Measurements from ENCODE around the gene SMOC1.

The SMOC1 gene

DNA sequence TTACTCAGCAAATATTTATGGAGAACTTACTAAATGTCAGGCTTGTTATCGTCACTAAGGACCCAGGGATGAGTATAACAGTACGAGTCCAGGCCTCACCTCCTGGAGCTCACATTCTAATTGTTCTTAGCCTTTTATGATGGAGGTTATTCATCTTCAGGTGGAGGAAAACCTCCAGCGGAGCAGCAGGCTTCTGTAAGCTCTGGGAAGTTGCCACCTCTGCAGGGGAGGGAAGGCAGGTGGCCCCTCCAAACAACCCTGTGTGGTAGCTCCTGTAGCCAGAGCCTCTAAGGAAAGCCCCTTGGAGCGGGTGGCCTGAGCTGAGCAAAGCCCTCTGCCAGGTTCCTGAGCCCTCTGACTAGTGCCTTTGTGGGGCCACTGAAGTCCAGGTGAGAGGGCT is 104.1 kb downstream of the SMOC1 start:
- H3K27ac ChIP-seq (ENCODE audit: low read depth, low read length) = no peak overlapping the region
- no peak overlapping the region for H3K9ac ChIP-seq (ENCODE audit: low read depth, low read length)
- peaks cover 16% of the 10 kb centered on the region for H3K4me1 ChIP-seq (ENCODE audit: control insufficient read depth, insufficient read depth, low read length)
- no peaks in the 10 kb centered on the region for H3K36me3 ChIP-seq (ENCODE audit: control insufficient read depth, insufficient read depth, low read length)
- no peaks in the 10 kb centered on the region for H3K9me3 ChIP-seq (ENCODE audit: control insufficient read depth, insufficient read depth, low read length)
- no peak overlapping the region for H3K4me3 ChIP-seq (ENCODE audit: low read depth, low read length)
- no peaks in the 10 kb centered on the region for H3K27me3 ChIP-seq (ENCODE audit: control insufficient read depth, insufficient read depth, low read length)

DNA sequence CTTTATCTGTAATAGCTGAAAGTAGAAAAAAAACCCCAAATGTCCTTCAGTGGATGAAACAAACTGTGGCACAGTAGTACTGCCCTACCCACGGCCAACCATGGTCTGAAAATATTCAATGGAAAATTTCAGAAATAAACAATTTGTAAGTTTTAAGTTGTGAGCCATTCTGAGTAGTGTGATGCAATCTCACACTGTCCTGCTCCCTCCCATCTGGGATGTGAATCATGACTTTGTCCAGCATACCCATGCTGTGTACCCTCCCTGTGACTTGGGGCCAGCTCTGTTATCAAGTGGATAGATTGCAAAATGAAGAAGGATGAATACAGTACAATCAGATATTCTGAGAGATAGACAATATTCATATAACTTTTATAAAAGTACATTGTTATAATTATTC is 106.2 kb downstream of the SMOC1 start:
- H3K4me1 ChIP-seq (ENCODE audit: control insufficient read depth, insufficient read depth, low read length) = peaks cover 17% of the 10 kb centered on the region
- H3K9ac ChIP-seq (ENCODE audit: low read depth, low read length) = no peak overlapping the region
- H3K36me3 ChIP-seq (ENCODE audit: control insufficient read depth, insufficient read depth, low read length) = no peaks in the 10 kb centered on the region
- H3K27me3 ChIP-seq (ENCODE audit: control insufficient read depth, insufficient read depth, low read length) = no peaks in the 10 kb centered on the region
- no peak overlapping the region for H3K4me3 ChIP-seq (ENCODE audit: low read depth, low read length)
- no peaks in the 10 kb centered on the region for H3K9me3 ChIP-seq (ENCODE audit: control insufficient read depth, insufficient read depth, low read length)
- no peak overlapping the region for H3K27ac ChIP-seq (ENCODE audit: low read depth, low read length)

DNA sequence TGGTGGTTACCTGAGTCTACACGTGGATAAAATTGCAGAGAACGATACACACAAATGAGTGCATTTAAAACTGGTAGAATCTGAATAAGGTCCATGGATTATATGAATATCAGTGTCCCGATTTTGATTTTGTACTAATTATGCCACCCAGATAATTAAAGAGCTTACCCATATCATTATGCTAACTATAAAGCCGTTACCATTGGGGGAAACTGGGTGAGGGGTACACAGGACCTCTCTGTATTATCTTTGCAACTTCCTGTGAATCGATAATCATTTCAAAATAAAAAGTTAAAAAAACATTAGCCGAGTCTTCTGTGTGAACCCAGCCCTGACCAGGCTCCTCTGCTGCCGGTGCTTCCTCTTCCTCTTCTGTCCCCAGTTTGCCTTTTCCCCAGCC is 107.1 kb downstream of the SMOC1 start:
- Histone ChIP-seq H3K4me3 (ENCODE audit: low read depth, low read length) (no peak overlapping the region), H3K9ac (ENCODE audit: low read depth, low read length) (no peak overlapping the region), H3K27ac (ENCODE audit: low read depth, low read length) (no peak overlapping the region)

DNA sequence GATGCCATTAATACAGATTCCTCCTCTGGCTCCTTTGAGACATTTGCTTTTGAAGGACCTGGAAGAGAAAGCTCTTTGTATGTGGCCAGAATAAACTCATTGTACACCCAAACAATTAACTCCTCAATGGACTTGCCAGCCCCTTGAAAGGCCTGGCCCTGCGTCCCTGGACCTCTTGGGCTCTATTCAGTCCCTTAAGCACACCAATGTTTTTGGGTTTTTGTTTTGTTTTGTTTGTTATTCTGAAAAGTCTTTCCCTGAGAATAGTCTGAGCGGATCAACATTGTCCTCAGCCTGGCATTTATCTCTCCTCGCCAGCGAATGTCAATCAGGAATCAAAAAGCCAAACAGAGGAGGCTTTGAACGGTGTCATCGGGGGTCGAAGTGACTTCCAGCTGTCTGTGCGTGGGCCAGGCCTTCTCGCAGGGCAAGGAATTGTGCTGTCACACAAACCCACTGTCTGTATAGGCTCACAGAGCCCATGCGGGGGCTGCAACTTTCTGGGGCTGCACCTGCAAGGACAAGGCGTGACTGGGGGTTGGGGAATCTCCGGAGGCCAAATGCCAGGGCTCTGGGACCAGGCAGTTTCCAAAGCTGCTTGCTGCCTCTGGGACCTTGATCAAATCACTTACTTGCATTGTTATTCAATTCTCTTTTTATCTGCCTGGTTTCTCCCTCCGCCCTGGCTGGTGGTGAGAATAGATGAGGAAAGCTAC is 108.3 kb downstream of the SMOC1 start:
- Histone ChIP-seq H3K9me3 (ENCODE audit: control insufficient read depth, insufficient read depth, low read length) (no peaks in the 10 kb centered on the region), H3K36me3 (ENCODE audit: control insufficient read depth, insufficient read depth, low read length) (no peaks in the 10 kb centered on the region), H3K4me1 (ENCODE audit: control insufficient read depth, insufficient read depth, low read length) (peaks cover 17% of the 10 kb centered on the region), H3K9ac (ENCODE audit: low read depth, low read length) (no peak overlapping the region), H3K4me3 (ENCODE audit: low read depth, low read length) (no peak overlapping the region), H3K27me3 (ENCODE audit: control insufficient read depth, insufficient read depth, low read length) (no peaks in the 10 kb centered on the region), H3K27ac (ENCODE audit: low read depth, low read length) (peak overlapping the region; percentile 68)

More for the DNA sequence above, 107.1 kb downstream of the SMOC1 start:
- H3K4me1 ChIP-seq (ENCODE audit: control insufficient read depth, insufficient read depth, low read length) = peaks cover 17% of the 10 kb centered on the region
- H3K36me3 ChIP-seq (ENCODE audit: control insufficient read depth, insufficient read depth, low read length) = no peaks in the 10 kb centered on the region
- H3K27me3 ChIP-seq (ENCODE audit: control insufficient read depth, insufficient read depth, low read length) = no peaks in the 10 kb centered on the region
- H3K9me3 ChIP-seq (ENCODE audit: control insufficient read depth, insufficient read depth, low read length) = no peaks in the 10 kb centered on the region

DNA sequence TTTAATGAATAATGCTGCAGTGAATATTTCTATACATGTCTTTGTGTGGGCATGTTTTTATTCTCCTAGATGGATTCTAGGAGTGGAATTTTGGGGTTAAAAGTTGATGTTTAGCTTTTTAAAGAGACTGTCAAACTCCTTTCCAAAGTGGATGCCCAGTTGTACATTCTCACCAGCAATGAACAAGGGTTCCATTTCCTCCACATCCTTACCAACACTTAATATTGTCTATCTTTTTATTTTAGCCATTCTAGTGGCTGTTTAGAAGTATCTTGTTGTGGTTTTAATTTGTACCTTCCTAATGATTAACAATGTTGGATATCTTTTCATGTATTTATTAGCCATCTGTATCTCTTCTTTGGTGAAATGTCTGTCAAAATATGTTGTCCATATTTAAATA is 109.8 kb downstream of the SMOC1 start:
- no peak overlapping the region for H3K27ac ChIP-seq (ENCODE audit: low read depth, low read length)
- H3K9ac ChIP-seq (ENCODE audit: low read depth, low read length) = no peak overlapping the region
- no peaks in the 10 kb centered on the region for H3K27me3 ChIP-seq (ENCODE audit: control insufficient read depth, insufficient read depth, low read length)
- H3K9me3 ChIP-seq (ENCODE audit: control insufficient read depth, insufficient read depth, low read length) = no peaks in the 10 kb centered on the region
- H3K36me3 ChIP-seq (ENCODE audit: control insufficient read depth, insufficient read depth, low read length) = no peaks in the 10 kb centered on the region
- no peak overlapping the region for H3K4me3 ChIP-seq (ENCODE audit: low read depth, low read length)
- peaks cover 17% of the 10 kb centered on the region for H3K4me1 ChIP-seq (ENCODE audit: control insufficient read depth, insufficient read depth, low read length)

DNA sequence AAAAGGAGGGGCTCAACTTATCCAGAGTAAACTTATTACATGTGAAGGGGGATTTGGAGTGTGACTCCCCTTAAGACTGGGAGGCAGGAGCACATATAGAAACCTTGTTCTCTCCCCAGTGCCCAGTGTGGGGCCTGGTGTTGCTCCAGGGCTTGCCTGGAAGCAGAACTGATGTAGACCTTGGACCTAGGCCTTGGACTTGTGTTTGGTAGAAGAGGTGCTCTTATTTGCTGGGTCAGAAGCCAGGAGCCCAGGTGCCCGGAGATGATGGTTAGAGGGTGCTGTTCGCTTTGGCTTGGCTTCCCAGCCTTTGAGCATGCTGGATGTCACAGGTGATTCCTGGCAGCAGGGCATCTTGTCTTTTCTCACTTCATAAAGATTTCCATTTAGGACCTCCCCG is 110.4 kb downstream of the SMOC1 start:
- Histone ChIP-seq H3K4me1 (ENCODE audit: control insufficient read depth, insufficient read depth, low read length) (peaks cover 17% of the 10 kb centered on the region), H3K9ac (ENCODE audit: low read depth, low read length) (no peak overlapping the region), H3K9me3 (ENCODE audit: control insufficient read depth, insufficient read depth, low read length) (no peaks in the 10 kb centered on the region), H3K27me3 (ENCODE audit: control insufficient read depth, insufficient read depth, low read length) (no peaks in the 10 kb centered on the region), H3K27ac (ENCODE audit: low read depth, low read length) (no peak overlapping the region), H3K4me3 (ENCODE audit: low read depth, low read length) (no peak overlapping the region), H3K36me3 (ENCODE audit: control insufficient read depth, insufficient read depth, low read length) (no peaks in the 10 kb centered on the region)

DNA sequence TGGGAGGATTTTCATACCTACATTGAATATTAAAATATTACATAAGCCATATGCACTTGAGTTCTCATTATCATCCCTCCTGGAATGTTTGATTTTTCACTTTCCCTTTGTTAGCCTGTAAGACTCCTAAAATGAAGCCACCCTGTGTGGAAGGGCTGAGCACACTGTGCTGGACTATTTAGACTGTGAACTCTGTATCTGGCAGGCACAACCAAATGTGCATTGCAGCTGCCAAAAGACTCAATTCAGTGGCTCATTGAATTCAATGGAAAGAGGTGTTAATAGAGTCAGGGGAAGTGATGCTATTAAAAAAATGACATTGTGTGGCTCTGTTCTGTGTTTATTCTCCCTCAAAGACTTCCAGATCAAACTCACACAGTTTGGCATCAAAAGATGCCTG is 111.1 kb downstream of the SMOC1 start:
- peaks cover 17% of the 10 kb centered on the region for H3K4me1 ChIP-seq (ENCODE audit: control insufficient read depth, insufficient read depth, low read length)
- no peaks in the 10 kb centered on the region for H3K36me3 ChIP-seq (ENCODE audit: control insufficient read depth, insufficient read depth, low read length)
- H3K4me3 ChIP-seq (ENCODE audit: low read depth, low read length) = no peak overlapping the region
- H3K9ac ChIP-seq (ENCODE audit: low read depth, low read length) = no peak overlapping the region
- no peaks in the 10 kb centered on the region for H3K27me3 ChIP-seq (ENCODE audit: control insufficient read depth, insufficient read depth, low read length)
- H3K27ac ChIP-seq (ENCODE audit: low read depth, low read length) = no peak overlapping the region
- no peaks in the 10 kb centered on the region for H3K9me3 ChIP-seq (ENCODE audit: control insufficient read depth, insufficient read depth, low read length)

DNA sequence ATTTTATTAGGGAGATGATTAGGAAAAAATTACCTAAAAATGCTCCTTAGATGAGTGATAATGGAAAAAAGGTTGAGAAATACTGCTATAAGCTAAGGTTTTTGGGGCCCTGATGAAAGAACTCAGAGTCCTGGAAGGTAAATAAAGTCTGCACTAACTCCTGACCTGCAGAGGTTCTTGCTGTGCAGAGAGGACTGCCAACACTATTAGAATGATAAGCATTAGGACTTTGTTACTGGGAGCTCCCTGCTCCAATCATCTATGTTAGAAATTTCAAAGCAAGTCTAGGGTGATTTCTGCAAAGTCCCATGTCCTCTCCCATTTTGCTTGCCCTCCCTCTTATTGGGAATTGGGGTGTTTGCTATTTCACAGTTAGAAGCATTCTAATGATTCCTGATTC is 112.2 kb downstream of the SMOC1 start:
- Histone ChIP-seq H3K36me3 (ENCODE audit: control insufficient read depth, insufficient read depth, low read length) (no peaks in the 10 kb centered on the region), H3K27me3 (ENCODE audit: control insufficient read depth, insufficient read depth, low read length) (no peaks in the 10 kb centered on the region), H3K27ac (ENCODE audit: low read depth, low read length) (no peak overlapping the region), H3K4me1 (ENCODE audit: control insufficient read depth, insufficient read depth, low read length) (peaks cover 17% of the 10 kb centered on the region), H3K9ac (ENCODE audit: low read depth, low read length) (no peak overlapping the region), H3K4me3 (ENCODE audit: low read depth, low read length) (no peak overlapping the region), H3K9me3 (ENCODE audit: control insufficient read depth, insufficient read depth, low read length) (no peaks in the 10 kb centered on the region)

DNA sequence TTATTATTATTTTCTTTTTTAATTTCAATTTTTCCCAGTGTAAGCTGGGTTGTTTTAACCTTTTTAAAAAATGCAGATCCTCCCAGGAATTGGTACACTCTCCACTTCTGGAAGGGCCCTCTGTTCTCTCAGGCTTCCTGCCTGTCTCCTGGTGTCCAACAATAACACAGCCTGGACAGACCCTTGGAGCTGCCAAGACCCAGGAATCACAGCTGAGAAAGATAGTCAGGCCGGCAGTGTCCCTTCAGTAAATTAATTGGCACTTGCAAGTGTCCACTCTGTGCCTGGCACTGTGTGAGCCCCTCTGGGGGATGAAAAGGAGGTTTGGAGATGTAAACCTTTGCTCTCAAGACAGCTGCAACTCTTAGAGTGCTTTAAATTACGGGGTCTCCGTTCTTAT is 113.3 kb downstream of the SMOC1 start:
- Histone ChIP-seq H3K4me1 (ENCODE audit: control insufficient read depth, insufficient read depth, low read length) (peaks cover 8% of the 10 kb centered on the region), H3K9me3 (ENCODE audit: control insufficient read depth, insufficient read depth, low read length) (no peaks in the 10 kb centered on the region), H3K4me3 (ENCODE audit: low read depth, low read length) (no peak overlapping the region), H3K27me3 (ENCODE audit: control insufficient read depth, insufficient read depth, low read length) (no peaks in the 10 kb centered on the region), H3K36me3 (ENCODE audit: control insufficient read depth, insufficient read depth, low read length) (no peaks in the 10 kb centered on the region), H3K27ac (ENCODE audit: low read depth, low read length) (no peak overlapping the region), H3K9ac (ENCODE audit: low read depth, low read length) (no peak overlapping the region)

DNA sequence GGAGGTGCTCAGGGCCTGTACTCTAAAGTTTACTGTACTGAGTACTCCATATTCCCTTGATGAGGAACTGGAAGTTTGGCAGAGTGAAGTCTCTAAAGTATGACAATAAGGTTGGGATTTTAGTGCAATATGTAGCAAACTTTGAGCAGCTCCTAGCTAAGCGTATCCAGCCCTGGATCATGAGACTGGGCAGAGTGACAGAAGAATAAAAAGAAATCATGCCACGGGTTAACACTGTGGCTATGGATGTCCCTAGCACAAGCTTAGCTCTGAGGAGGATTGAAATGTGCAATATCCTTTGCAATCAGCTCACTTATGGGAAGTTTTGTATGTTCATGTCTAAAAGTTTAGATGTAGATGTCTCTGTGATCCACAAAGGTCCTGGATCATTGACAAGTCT is 114.1 kb downstream of the SMOC1 start:
- Histone ChIP-seq H3K9me3 (ENCODE audit: control insufficient read depth, insufficient read depth, low read length) (no peaks in the 10 kb centered on the region), H3K27ac (ENCODE audit: low read depth, low read length) (no peak overlapping the region)

DNA sequence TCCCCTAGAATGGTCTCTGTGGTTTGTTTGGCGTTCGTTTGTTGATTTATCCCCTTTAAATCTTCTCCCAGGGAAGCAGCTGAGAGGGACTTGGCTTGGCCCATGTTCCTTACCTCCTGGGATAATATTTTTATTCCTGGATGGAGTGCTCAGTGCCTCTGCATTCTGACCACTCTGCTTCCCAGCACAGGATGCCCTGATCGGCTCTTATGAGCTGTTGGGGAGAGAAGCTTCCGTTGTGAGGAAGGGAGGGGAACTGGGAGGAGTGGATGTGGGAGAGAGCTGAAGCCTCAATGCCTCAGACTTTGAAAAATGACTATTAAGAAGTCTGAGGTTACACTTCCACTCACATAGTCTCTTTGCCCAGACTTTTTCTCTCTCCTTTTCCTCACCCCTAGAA is 114.8 kb downstream of the SMOC1 start:
- H3K27ac ChIP-seq (ENCODE audit: low read depth, low read length) = no peak overlapping the region
- H3K27me3 ChIP-seq (ENCODE audit: control insufficient read depth, insufficient read depth, low read length) = no peaks in the 10 kb centered on the region
- no peaks in the 10 kb centered on the region for H3K4me1 ChIP-seq (ENCODE audit: control insufficient read depth, insufficient read depth, low read length)
- H3K9ac ChIP-seq (ENCODE audit: low read depth, low read length) = no peak overlapping the region
- no peak overlapping the region for H3K4me3 ChIP-seq (ENCODE audit: low read depth, low read length)
- H3K36me3 ChIP-seq (ENCODE audit: control insufficient read depth, insufficient read depth, low read length) = no peaks in the 10 kb centered on the region
- no peaks in the 10 kb centered on the region for H3K9me3 ChIP-seq (ENCODE audit: control insufficient read depth, insufficient read depth, low read length)

More for the DNA sequence above, 114.1 kb downstream of the SMOC1 start:
- Histone ChIP-seq H3K9ac (ENCODE audit: low read depth, low read length) (no peak overlapping the region), H3K36me3 (ENCODE audit: control insufficient read depth, insufficient read depth, low read length) (no peaks in the 10 kb centered on the region), H3K27me3 (ENCODE audit: control insufficient read depth, insufficient read depth, low read length) (no peaks in the 10 kb centered on the region), H3K4me3 (ENCODE audit: low read depth, low read length) (no peak overlapping the region), H3K4me1 (ENCODE audit: control insufficient read depth, insufficient read depth, low read length) (peaks cover 1% of the 10 kb centered on the region; the same call in 1 of the 2 replicates)

Measured in HUES48 (cell line).